ENCODE results near the gene ABCB11.

DNA sequence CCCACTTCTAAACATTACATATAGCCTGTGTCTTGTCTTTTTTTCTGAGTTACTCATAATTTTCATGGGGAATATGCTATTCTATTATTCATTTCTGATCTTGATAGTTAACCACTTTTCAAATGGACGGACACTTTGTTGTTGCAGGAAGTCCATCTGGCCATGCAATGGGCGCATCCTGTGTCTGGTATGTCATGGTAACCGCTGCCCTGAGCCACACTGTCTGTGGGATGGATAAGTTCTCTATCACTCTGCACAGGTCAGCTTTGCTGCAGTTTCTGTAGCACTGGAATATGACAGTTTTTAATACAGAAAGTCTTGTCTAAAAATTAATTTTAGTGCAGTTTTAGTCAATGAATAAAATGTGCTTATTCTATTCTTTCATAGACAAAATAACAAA is 126.8 kb downstream of the ABCB11 start:
- TF ChIP-seq, protein P1, sequence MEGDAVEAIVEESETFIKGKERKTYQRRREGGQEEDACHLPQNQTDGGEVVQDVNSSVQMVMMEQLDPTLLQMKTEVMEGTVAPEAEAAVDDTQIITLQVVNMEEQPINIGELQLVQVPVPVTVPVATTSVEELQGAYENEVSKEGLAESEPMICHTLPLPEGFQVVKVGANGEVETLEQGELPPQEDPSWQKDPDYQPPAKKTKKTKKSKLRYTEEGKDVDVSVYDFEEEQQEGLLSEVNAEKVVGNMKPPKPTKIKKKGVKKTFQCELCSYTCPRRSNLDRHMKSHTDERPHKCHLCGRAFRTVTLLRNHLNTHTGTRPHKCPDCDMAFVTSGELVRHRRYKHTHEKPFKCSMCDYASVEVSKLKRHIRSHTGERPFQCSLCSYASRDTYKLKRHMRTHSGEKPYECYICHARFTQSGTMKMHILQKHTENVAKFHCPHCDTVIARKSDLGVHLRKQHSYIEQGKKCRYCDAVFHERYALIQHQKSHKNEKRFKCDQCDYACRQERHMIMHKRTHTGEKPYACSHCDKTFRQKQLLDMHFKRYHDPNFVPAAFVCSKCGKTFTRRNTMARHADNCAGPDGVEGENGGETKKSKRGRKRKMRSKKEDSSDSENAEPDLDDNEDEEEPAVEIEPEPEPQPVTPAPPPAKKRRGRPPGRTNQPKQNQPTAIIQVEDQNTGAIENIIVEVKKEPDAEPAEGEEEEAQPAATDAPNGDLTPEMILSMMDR (IDR thresholded peaks at IDR 0.05 in 2 of 3, conservative IDR thresholded peaks at IDR 0.05 in 1 of 3; ENCODE audit: borderline replicate concordance in 1 of 3, insufficient read depth in 1 of 3, low read depth in 2 of 3, low read length in 2 of 3) = no peak
- no peak for TF ChIP-seq POLR2AphosphoS5 (IDR thresholded peaks at IDR 0.05; ENCODE audit: low read depth, low read length)
- TF ChIP-seq CEBPB (IDR thresholded peaks at IDR 0.05; ENCODE audit: low read depth) = no peak
- no peak for TF ChIP-seq POLR2A (IDR thresholded peaks at IDR 0.05; ENCODE audit: borderline replicate concordance, extremely low read depth, insufficient read depth, insufficient read length)

Data from HCT116 (cell line).